Measurements from ENCODE around the gene RANBP3L. TPM values are rescaled to one million over a fixed set of nuclear protein-coding genes. Genes with fewer than 3 reads are reported as not detected.

The RANBP3L gene
- total and polyA plus RNA-seq, 11 donors: 0.14 to 2.2 (median 0.38) TPM

DNA sequence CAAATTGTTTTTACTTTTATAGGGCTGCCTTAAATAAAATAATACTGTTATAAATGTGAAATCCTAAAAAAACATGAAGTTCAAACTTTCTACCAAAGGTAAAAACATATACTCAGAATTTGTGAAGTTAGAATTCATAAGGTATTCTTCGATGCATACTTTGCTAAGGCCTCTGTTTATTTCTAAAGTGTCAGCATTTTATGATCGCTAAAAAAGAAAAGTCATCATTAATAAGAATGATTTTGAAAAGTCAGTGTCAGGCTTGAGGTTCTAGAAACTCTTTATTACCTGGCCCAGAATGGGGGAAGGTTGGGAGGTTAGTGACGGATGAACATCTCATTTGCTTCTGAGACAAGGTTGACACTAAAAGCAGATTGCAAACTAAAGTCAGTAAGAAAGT lies 33.8 kb downstream of the RANBP3L start:
- Histone ChIP-seq H3K9me3 (no peaks in the 10 kb centered on the region), H3K27ac (no peak overlapping the region), H3K36me3 (no peaks in the 10 kb centered on the region), H3K4me3 (no peak overlapping the region), H3K4me1 (no peaks in the 10 kb centered on the region), H3K27me3 (no peaks in the 10 kb centered on the region)
- no peak for DNase-seq
- intact Hi-C loops (cut with DNase I): loop anchor here (2.0 to 10.0 kb wide), 10 partner anchors 34 to 429 kb away; partner anchors contain the start of gene RANBP3L (in 3 of the 10)
- 94 to 98% (median 95%) methylated on average over 3 of the region's 3 CpGs for WGBS, 4 donors
- ATAC-seq: no peak
- TF ChIP-seq POLR2A (IDR thresholded peaks at IDR 0.05) (no peak), CTCF (IDR thresholded peaks at IDR 0.05) (no peak)

DNA sequence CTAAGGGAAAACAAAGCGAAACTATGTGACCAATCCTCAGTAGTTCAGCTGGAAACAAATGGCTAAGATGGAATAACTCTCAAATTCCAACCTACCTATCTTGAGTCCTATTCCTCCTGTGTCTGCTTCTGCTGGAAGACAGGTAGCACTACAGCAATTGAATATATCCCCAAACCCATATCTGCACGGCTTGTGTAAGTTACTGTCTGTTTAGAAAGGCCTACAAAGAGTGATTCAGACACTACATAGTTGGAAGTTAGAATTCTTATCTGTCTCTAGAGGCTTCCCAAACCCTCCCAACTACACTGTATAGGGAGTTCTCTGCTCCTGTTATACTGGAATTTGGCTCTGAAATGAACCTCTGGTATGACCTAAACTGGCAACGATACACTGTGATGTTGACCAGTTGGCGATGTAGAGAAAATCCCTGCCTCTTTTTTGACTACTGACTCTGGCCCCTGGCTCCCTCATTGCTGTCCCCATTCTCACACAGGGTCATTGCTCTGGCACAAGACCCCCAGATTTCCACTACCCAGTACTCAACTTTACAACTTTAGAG lies 37.4 kb downstream of the RANBP3L start:
- Histone ChIP-seq H3K36me3 (no peaks in the 10 kb centered on the region), H3K27me3 (no peaks in the 10 kb centered on the region), H3K4me3 (no peak overlapping the region), H3K4me1 (no peaks in the 10 kb centered on the region), H3K9me3 (no peaks in the 10 kb centered on the region), H3K27ac (no peak overlapping the region)
- WGBS, 4 donors: 71 to 81% (median 79%) methylated on average over 4 of the region's 4 CpGs
- no peak for DNase-seq
- ATAC-seq: no peak
- intact Hi-C loops (cut with DNase I): loop anchor here in 5 of 10 donors (2.0 to 10.0 kb wide), 5 partner anchors 38 to 431 kb away; partner anchors contain the start of gene RANBP3L (in 1 of the 5)
- no peak for TF ChIP-seq CTCF (IDR thresholded peaks at IDR 0.05)
- TF ChIP-seq POLR2A (IDR thresholded peaks at IDR 0.05): no peak

- ATAC-seq (no peak), DNase-seq (no peak)
- Histone ChIP-seq H3K36me3 (no peaks in the 10 kb centered on the region), H3K27me3 (no peaks in the 10 kb centered on the region), H3K27ac (no peak overlapping the region), H3K4me3 (no peak overlapping the region), H3K9me3 (no peaks in the 10 kb centered on the region), H3K4me1 (no peaks in the 10 kb centered on the region)
- intact Hi-C loops (cut with DNase I): loop anchor here in 4 of 10 donors (5.0 to 10.0 kb wide), 3 partner anchors 41 to 434 kb away; partner anchors contain the start of gene RANBP3L (in 1 of the 4)
- no peak for TF ChIP-seq CTCF (IDR thresholded peaks at IDR 0.05)
- no peak for TF ChIP-seq POLR2A (IDR thresholded peaks at IDR 0.05)
- WGBS, 4 donors: 84 to 91% (median 89%) methylated on average over 6 of the region's 6 CpGs
Measured at GRCh38 chr5:36261186-36261585, 40.5 kb downstream of the RANBP3L start.

GRCh38 chr5:36253575-36253974 lies 48.1 kb downstream of the RANBP3L start:
- H3K27ac ChIP-seq: peak overlapping the region in 3 of 12 donors; percentile 14 to 38 (median 20)
- no peaks in the 10 kb centered on the region for H3K9me3 ChIP-seq
- DNase-seq: no peak
- intact Hi-C loops (cut with DNase I): no loop called here
- ATAC-seq: no peak
- WGBS, 4 donors: 70 to 94% (median 71%) methylated on average over 4 of the region's 4 CpGs
- TF ChIP-seq POLR2A (IDR thresholded peaks at IDR 0.05) (no peak), CTCF (IDR thresholded peaks at IDR 0.05) (no peak)
- peaks cover 0 to 7% (median 0%) of the 10 kb centered on the region in 12 donors for H3K4me1 ChIP-seq
- H3K27me3 ChIP-seq: no peaks in the 10 kb centered on the region
- no peak overlapping the region for H3K4me3 ChIP-seq
- H3K36me3 ChIP-seq: no peaks in the 10 kb centered on the region
